Ovary (tissue), 9 donors: ENCODE results near the gene DIO1. TPM values are rescaled to one million over a fixed set of nuclear protein-coding genes. Genes with fewer than 3 reads are reported as not detected.
"Not testable (repeated sequence)": the region's sequence is repeated elsewhere in the genome, so short reads cannot be mapped to it uniquely, and the experiment has no call there.

ENCODE experiments used
- DNase-seq, 5 donors: peaks; one replicate each; pipeline ENCODE4 v3.0.0-alpha.2; 2019 to 2020
- H3K27ac ChIP-seq, 2 donors: fragments of 200-600 bp; one replicate each; pipeline versions ENCODE4 v1.5.1 to v1.8.0; 2019 to 2022
- H3K27me3 ChIP-seq: fragments of 200-600 bp; one replicate; pipeline ENCODE4 v1.8.0; 2022
- H3K36me3 ChIP-seq: fragments of 200-600 bp; sonication (generic); one replicate; pipeline ENCODE4 v1.5.1; 2019
- H3K4me1 ChIP-seq: one replicate; pipeline ENCODE4 v1.8.1; 2013; ENCODE audit warnings: mild to moderate bottlenecking, moderate library complexity; ENCODE audit not compliant: insufficient read depth
- H3K4me3 ChIP-seq: fragments of 200-600 bp; sonication (generic); one replicate; pipeline ENCODE4 v1.5.1; 2017
- H3K9me3 ChIP-seq, 2 donors: fragments of 200-600 bp in 1 of 2; sonication (generic) in 1 of 2; one replicate each; pipeline versions ENCODE4 v1.5.1 to v1.8.1; 2013 to 2019; ENCODE audit warnings: mild to moderate bottlenecking in 1 of 2, moderate library complexity in 1 of 2
- CTCF ChIP-seq, 3 donors: fragments of 450-650 bp in 2 of 3; fragments of 200-600 bp in 1 of 3; IDR thresholded peaks; one replicate each; pipeline versions ENCODE4 v1.5.1 to v1.8.0; 2016 to 2022; ENCODE audit warnings: antibody characterized with exemption in 3 of 3, mild to moderate bottlenecking in 1 of 3
- EP300 ChIP-seq: sonication (generic); formaldehyde crosslinking; IDR thresholded peaks from one replicate; pipeline ENCODE4 v1.6.1; 2017; ENCODE audit warnings: antibody characterized with exemption
- POLR2A ChIP-seq: fragments of 450-650 bp; IDR thresholded peaks from one replicate; pipeline ENCODE4 v1.6.1; 2017; ENCODE audit warnings: antibody characterized with exemption, mild to moderate bottlenecking, moderate library complexity
- WGBS, 3 donors: extraction: QIAGEN DNeasy Blood & Tissue Kit in 1 of 3; methylation state at CpG; one replicate each; pipeline versions ENCODE4 v1.1.5 to v1.1.7; 2013 to 2017; 5-methylcytosine and 5-hydroxymethylcytosine counted together
- intact Hi-C, 4 donors: fragments of 100-400 bp; cut with DNase I; formaldehyde crosslinking; loops; one replicate each; pipeline versions ENCODE4 v1.11.0 to v1.15.1; 2022 to 2023
- polyA plus RNA-seq, 2 donors: library from polyadenylated mRNA; stranded (reverse); fragments of 200-250 nt in 1 of 2; fragments of 350-450 nt in 1 of 2; fragmentation: Illumina TruSeq in 1 of 2; extraction: RNeasy Lipid Tissue Mini Kit (QIAGEN cat#74804) in 1 of 2; gene quantifications; one replicate each; pipeline ENCODE4 v1.2.3, GENCODE V29; 2013 to 2014
- total RNA-seq, 7 donors: library from RNA; depleted of rRNA in 2 of 7; stranded (reverse); fragments of >200 nt in 2 of 7; fragmentation: NEBNext Ultra II Directional in 3 of 7; extraction: Animal tissue kit (Norgen Biotek cat#: 25700) in 3 of 7; gene quantifications; one replicate each; pipeline versions ENCODE4 v1.1.0 to v1.2.4, GENCODE V29; 2016 to 2023
- donor health status: DM: no; HTN: no; CAD: no; lungs with moderate emphysema.
- donor health status: DM: no; HTN: no; CAD: no.
- donor health status: Bipolar disorder and iron deficiency.
- donor health status: DM: yes; HTN: yes; CAD: no.
- donor health status: DM: no; HTN: no; CAD: no.
- donor health status: DM: yes; HTN: yes; CAD: no.

The DIO1 gene
- total and polyA plus RNA-seq, 9 donors, result 0.46 TPM; not detected in 8

DNA sequence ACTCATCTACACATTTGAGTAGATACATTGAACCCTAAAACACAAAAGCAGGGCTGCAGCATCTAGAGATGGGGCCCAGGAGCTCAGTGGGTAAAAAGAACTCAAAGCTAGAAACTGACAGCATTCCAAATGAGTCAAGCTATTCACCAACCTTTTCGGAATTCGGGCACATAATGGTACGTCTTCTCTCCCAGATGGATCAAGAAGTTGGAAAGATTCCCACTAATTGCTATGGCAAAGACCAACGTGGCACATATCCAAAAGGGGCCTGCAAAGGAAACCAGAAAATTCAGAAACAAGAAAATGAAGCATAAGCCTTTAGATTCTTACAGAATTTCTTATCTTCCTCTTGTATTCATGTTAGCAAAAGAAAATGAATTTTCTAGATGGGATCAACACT lies 22.8 kb upstream of the DIO1 start:
- no peak overlapping the region for H3K4me3 ChIP-seq
- WGBS, 3 donors, result 71 to 77% (median 72%) methylated on average over 4 of the region's 4 CpGs
- TF ChIP-seq POLR2A (no peak), EP300 (no peak), CTCF (IDR thresholded peaks at IDR 0.05) (no peak)
- DNase-seq, result no peak
- H3K9me3 ChIP-seq, result no peaks in the 10 kb centered on the region
- H3K36me3 ChIP-seq, result no peaks in the 10 kb centered on the region
- no peak overlapping the region for H3K27ac ChIP-seq
- intact Hi-C loops, result loop anchor here in 1 of 4 donors (10.0 kb wide), 1 partner anchor 184 kb away; the partner anchor contains the start of genes TCEANC2 and TMEM59
- H3K27me3 ChIP-seq, result no peaks in the 10 kb centered on the region
- no peaks in the 10 kb centered on the region for H3K4me1 ChIP-seq

GRCh38 chr1:53871773-53872484 lies 22.1 kb upstream of the DIO1 start:
- Histone ChIP-seq H3K4me1 (no peaks in the 10 kb centered on the region), H3K27me3 (no peaks in the 10 kb centered on the region), H3K27ac (no peak overlapping the region), H3K36me3 (no peaks in the 10 kb centered on the region), H3K4me3 (no peak overlapping the region), H3K9me3 (no peaks in the 10 kb centered on the region)
- intact Hi-C loops, result loop anchor here in 1 of 4 donors (10.0 kb wide), 1 partner anchor 183 kb away; the partner anchor contains the start of genes TCEANC2 and TMEM59
- no peak for TF ChIP-seq POLR2A
- no peak for TF ChIP-seq CTCF (IDR thresholded peaks at IDR 0.05)
- TF ChIP-seq EP300, result no peak
- WGBS, 3 donors, result 61 to 73% (median 70%) methylated on average over 5 of the region's 5 CpGs
- no peak for DNase-seq

DNA sequence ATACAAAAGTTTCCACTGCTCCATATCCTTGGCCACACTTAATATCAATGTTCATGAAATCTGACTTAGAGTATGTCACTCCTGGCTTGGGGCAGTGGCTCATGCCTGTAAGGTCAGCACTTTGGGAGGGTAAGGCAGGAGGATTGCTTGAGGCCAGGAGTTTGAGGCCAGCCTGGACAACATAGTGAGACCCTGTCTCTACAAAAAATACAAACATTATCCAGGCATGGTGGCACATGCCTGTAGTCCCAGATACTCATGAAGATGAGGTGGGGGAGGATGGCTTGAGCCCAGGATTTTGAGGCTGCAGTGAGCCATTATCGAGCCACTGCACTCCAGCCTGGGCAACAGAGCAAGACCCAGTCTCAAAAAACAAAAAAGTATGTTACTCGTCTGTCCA lies 18.8 kb upstream of the DIO1 start:
- intact Hi-C loops, result loop anchor here in 1 of 4 donors (10.0 kb wide), 1 partner anchor 180 kb away; the partner anchor contains the start of genes TCEANC2 and TMEM59
- H3K4me3 ChIP-seq, H3K9me3 ChIP-seq, H3K27ac ChIP-seq, H3K27me3 ChIP-seq, DNase-seq, H3K4me1 ChIP-seq, H3K36me3 ChIP-seq: not testable (repeated sequence)
- WGBS, 3 donors, result 90 to 94% (median 91%) methylated on average over 2 of the region's 2 CpGs

GRCh38 chr1:53878492-53879105 lies 15.4 kb upstream of the DIO1 start:
- DNase-seq, result no peak
- Histone ChIP-seq H3K27me3 (no peaks in the 10 kb centered on the region), H3K4me3 (no peak overlapping the region), H3K9me3 (no peaks in the 10 kb centered on the region), H3K36me3 (no peaks in the 10 kb centered on the region), H3K27ac (no peak overlapping the region), H3K4me1 (no peaks in the 10 kb centered on the region)
- 36 to 41% (median 39%) methylated on average over 5 of the region's 5 CpGs for WGBS, 3 donors
- TF ChIP-seq CTCF (IDR thresholded peaks at IDR 0.05) (peak in 2 of 3 donors; percentile 35 to 43), EP300 (no peak)
- intact Hi-C loops, result loop anchor here in 1 of 4 donors (10.0 kb wide), 1 partner anchor 176 kb away; the partner anchor contains the start of genes TCEANC2 and TMEM59

- WGBS, 3 donors, result 96 to 99% (median 99%) methylated on average over 2 of the region's 2 CpGs
- DNase-seq, H3K36me3 ChIP-seq, intact Hi-C loops, H3K27ac ChIP-seq, H3K4me3 ChIP-seq, H3K27me3 ChIP-seq, H3K9me3 ChIP-seq, H3K4me1 ChIP-seq: not testable (repeated sequence)
Measured at GRCh38 chr1:53881853-53882252, 12.1 kb upstream of the DIO1 start.

GRCh38 chr1:53883600-53883999 lies 10.4 kb upstream of the DIO1 start:
- H3K4me1 ChIP-seq, H3K27ac ChIP-seq, DNase-seq, H3K36me3 ChIP-seq, H3K27me3 ChIP-seq, intact Hi-C loops, H3K9me3 ChIP-seq, H3K4me3 ChIP-seq: not testable (repeated sequence)
- 94 to 96% (median 94%) methylated on average over 6 of the region's 6 CpGs for WGBS, 3 donors
